ENCODE results near the gene DENND1B.

DENND1B gene

DNA sequence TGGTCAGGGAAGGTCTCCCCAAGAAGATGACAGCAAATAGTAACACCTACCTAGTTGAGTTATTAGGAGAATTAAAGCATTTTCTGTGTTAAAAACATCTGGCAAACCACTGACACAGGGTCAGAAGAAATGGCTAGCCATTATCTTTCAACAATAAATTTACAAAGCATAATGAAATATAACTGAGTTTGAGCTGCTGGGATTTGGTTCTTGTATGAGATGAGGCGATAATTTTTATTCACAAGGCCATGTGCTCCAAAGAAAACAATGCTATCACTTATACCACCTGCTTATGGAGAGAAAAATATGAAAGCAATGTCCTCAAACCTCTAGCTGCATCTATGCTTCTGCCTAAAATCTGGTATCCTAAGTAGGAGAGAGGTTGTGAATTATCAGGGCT lies 304.9 kb downstream of the DENND1B start:
- no peak for DNase-seq

DNA sequence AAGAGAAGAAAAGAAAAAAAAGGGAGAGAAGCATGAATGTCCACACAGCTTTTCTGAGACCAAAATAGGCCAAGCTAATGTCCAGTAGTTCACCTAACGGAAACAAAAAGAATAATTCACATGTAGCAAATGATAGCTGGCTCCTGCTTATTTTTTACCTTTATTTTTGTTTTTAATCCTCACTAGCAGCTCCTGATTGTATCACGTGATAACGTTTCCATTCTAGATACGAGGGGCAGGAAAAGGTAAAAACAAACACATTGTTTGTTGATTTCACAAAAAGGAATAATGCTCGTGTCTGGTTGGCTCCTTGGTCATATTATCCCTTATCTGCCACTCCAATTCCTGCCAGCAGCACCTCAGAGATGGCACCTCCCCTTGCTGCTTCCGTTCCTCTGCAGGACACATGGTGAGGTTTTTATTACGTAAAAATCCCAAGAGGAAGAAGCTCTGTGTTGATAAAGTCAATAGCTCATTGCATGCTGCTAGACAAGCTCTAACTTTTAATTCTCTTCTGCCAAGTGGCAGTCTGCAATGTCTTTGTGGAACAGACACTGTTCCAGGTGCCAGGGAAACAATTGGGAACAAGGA lies 305.6 kb downstream of the DENND1B start:
- no peak for DNase-seq

DNA sequence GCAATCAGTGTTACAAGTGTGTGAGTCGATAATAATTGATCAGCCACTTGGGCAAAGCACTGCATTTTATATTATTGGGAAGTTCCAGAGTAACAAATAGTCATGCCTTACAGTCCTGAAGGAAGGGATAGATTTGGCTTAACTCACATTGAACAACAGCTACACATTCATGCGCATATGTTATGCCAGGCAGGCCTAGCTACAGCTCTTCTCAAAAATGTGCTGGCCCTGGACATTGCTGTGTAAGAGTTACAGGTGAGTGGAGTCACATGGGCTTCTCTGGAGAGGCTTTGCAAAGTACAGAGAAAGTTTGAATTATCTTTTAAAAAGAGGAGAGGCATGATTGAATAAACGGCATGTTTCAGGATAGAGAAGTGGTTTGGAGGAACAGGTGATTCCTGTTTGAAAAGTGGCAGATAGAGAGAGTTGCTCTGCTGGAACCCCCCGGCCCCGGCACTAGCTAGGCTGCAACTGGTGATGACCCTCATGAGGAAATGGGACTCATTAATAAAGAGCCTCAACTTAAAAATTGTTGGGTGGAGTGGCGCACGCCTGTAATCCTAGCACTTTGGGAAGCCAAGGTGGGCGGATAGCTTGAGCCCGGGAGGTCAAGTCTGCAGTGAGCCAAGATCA lies 306.6 kb downstream of the DENND1B start:
- no peak for DNase-seq

DNA sequence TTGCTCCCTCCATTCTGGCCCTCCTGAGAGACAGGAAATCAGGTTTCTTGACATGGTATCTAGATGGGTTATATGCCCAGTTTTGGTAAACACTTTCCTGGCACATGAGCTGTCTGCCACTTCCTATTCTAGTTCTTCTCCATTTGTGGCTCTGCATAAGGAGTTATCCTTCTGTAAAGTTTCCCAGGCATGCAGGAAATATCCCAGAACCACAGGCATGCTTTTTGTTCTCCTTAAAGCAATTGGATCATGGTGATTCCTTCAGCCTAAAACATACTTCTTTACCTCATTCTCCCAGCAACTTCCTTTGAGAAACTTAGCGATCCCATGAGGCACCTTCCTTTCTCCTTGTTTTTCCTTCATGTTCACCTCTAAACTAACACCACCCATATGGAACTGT lies 307.4 kb downstream of the DENND1B start:
- no peak for DNase-seq

DNA sequence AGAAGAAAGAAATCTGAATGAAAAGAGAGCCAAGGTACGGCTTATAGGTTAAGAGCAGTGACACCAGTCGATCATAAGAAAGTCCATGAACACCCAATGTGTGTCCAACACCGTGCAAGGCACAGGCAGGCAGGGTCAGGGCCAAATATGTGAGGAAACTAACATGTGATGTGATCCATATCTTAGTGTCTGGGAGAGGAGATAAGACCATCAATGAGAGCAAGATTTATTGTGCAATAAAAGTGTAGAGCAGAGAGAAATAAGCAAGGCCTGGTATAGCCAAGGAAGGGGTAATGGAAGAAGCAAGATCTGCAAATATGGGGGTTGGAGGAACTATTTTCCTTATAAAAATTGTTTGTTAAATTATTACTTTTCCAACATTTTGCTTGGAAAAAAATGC lies 308.5 kb downstream of the DENND1B start:
- DNase-seq, result no peak

DNA sequence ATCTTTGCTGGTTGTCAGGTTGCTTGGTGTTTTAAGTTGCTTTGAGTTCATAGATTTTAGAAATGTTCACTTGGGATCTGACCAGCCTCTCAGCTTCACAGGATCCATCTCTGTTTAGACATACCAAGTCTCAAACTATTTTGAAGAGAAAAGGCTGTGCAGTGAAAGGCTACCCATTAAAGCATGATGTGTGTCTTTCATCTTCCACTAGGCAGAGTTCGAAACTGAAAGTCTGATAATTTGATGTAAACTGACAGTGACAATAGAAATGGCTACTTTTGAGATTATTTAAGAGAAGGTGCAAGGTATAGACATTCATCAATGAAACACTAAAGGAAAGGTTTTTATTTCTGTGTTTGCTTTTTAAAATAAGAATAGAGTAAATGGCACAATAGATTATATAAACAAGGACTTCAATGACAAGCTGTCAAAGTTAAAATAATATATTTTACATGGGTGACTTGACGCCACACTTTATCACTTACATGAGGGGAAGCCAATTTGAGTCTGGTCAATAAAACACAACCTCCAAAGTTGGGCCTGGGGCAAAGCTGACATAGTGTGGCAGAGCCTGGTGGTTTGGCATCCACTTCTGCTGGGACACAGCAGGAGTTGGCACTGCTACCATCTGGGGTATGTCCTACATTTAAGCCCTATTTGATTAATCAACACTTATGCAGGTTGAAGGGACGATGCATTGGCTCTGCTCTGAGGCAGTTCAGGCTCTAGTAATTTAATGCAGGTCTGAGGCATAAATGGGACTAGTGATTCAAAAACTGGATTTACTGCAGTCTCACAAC lies 309.6 kb downstream of the DENND1B start:
- DNase-seq, result no peak

DNA sequence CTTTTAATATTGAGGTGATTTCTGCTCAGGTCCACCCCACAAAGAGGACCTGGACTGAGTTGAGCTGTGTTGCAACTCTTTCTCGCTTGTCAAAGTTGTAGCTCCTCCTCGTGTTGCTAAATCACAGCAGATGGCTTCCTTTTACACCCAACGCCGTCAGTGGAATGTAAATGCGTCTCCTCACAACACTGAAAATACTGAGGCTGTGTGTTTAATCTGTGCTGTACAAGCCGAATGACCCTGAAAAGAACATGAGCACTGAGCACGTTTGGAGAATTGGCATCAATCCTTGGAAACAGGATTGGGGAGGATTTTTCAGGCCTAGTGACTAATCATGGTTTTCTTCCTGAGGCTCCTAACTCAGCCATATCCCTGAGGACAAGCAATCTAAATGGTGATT lies 311.2 kb downstream of the DENND1B start:
- peak in 35 of 58 donors; percentile 3 to 82 (median 30) for DNase-seq

DNA sequence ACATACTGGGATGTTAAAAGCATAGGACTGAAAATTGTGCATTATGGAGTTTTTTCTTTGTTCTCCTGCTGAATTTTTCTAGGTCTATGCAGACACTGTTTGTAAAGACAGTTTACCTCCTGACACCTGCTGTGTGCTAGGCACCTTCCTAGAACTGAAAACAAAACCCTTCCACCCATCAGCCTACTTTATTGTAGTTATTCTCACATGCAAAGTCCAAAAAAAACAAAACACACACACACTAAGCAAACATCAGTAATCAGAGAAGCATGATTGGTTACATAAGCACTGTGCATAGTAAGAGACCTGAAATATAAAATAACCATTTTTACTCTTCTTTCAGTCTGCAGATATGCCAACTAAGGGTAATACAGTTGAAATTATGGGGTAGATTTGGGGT lies 312.1 kb downstream of the DENND1B start:
- no peak for DNase-seq

DNA sequence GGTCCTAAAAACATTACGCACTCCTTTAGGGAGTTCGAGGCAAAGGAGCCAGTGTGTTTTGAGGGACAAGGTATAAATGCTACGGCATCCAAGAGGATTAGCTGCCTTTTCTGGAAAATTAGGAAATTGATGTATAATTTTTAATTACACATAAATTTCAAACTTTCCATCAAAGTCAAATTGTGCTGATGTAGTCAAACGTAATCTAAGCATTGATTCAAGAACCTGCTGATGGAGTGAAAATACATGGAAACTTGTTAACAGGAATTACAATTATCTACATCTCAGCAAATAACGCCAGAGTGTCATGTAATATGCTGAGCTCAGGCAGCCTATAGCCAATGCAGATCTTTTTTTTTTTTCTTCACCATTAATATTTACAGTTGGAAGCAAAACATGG lies 312.7 kb downstream of the DENND1B start:
- DNase-seq, result no peak

Measured in anterior cingulate cortex (tissue), 58 donors.